Fibroblast of lung (primary cell): Measurements from ENCODE around the gene ACOT8. TPM values are rescaled to one million over a fixed set of nuclear protein-coding genes. Genes with fewer than 3 reads are reported as not detected.

Source experiments
- DNase-seq, 2 donors: peaks; one replicate each; pipeline versions ENCODE4 v3.0.0 to v3.0.0-alpha.2; 2010; ENCODE audit warnings: low read depth in 2 of 2
- H2AFZ ChIP-seq: 2 replicates; pipeline ENCODE4 v1.5.1; 2012; ENCODE audit warnings: low read length, control low read depth, inconsistent platforms
- H3K27ac ChIP-seq: 2 replicates; pipeline ENCODE4 v1.5.1; 2011; ENCODE audit warnings: low read length, control low read depth; ENCODE audit not compliant: insufficient read depth
- H3K27me3 ChIP-seq: 2 replicates; pipeline ENCODE4 v1.5.1; 2011; ENCODE audit warnings: mild to moderate bottlenecking, low read length; ENCODE audit not compliant: control insufficient read depth, insufficient read depth
- H3K36me3 ChIP-seq: 2 replicates; pipeline ENCODE4 v1.5.1; 2011; ENCODE audit warnings: low read length; ENCODE audit not compliant: control insufficient read depth, insufficient read depth
- H3K4me1 ChIP-seq: 2 replicates; pipeline ENCODE4 v1.5.1; 2011; ENCODE audit warnings: low read length; ENCODE audit not compliant: control insufficient read depth, insufficient read depth; ENCODE audit errors: extremely low read depth
- H3K4me2 ChIP-seq: 2 replicates; pipeline ENCODE4 v1.5.1; 2011; ENCODE audit warnings: low read length, control low read depth; ENCODE audit not compliant: insufficient read depth; ENCODE audit errors: extremely low read depth
- H3K4me3 ChIP-seq, 4 experiments: fragments of 200-600 bp in 1 of 4; sonication (generic) in 1 of 4; replicated peaks in 1 of 4; 2 replicates each; pipeline ENCODE4 v1.5.1; 2011 to 2016; ENCODE audit warnings: low read length in 4 of 4, low read depth in 3 of 4, mild to moderate bottlenecking in 3 of 4, control low read depth in 2 of 4, inconsistent platforms in 1 of 4, mixed read lengths in 1 of 4; ENCODE audit not compliant: insufficient read depth in 1 of 4; ENCODE audit errors: control extremely low read depth in 1 of 4
- H3K79me2 ChIP-seq: 2 replicates; pipeline ENCODE4 v1.5.1; 2012; ENCODE audit warnings: mild to moderate bottlenecking, low read length, inconsistent platforms; ENCODE audit not compliant: control insufficient read depth, insufficient read depth
- H3K9ac ChIP-seq: 2 replicates; pipeline ENCODE4 v1.5.1; 2011; ENCODE audit warnings: mild to moderate bottlenecking, low read length, control low read depth; ENCODE audit not compliant: insufficient read depth
- H3K9me3 ChIP-seq: 2 replicates; pipeline ENCODE4 v1.5.1; 2012; ENCODE audit warnings: low read depth, low read length; ENCODE audit not compliant: control insufficient read depth, insufficient read depth
- H4K20me1 ChIP-seq: 2 replicates; pipeline ENCODE4 v1.5.1; 2011; ENCODE audit warnings: low read length; ENCODE audit not compliant: control insufficient read depth, insufficient read depth; ENCODE audit errors: extremely low read depth
- CTCF ChIP-seq, 2 donors: IDR thresholded peaks in 1 of 2; conservative IDR thresholded peaks in 1 of 2; 1 replicate in 1 of 2; 2 replicates in 1 of 2; pipeline ENCODE4 v1.5.1; 2011 to 2012; ENCODE audit warnings: low read length in 2 of 2, control low read depth in 1 of 2, inconsistent platforms in 1 of 2, low read depth in 1 of 2, mild to moderate bottlenecking in 1 of 2
- EZH2 ChIP-seq: IDR thresholded peaks from 2 replicates; pipeline ENCODE4 v1.5.1; 2012; ENCODE audit warnings: low read length, control low read depth, mild to moderate bottlenecking; ENCODE audit errors: missing control alignments
- polyA plus RNA-seq, 2 donors: library from polyadenylated mRNA; depleted of rRNA in 1 of 2; stranded (reverse) in 1 of 2; unstranded in 1 of 2; fragments of >200 nt; gene quantifications; 2 replicates each; pipeline ENCODE4 v1.2.1, GENCODE V29; 2011 to 2012; ENCODE audit warnings: missing spikeins in 1 of 2
- total RNA-seq: library from RNA; depleted of rRNA; stranded (reverse); fragments of >200 nt; gene quantifications from 2 replicates; pipeline ENCODE4 v1.2.1, GENCODE V29; 2014

ACOT8 gene
- total and polyA plus RNA-seq, 2 donors (not counting 1 experiment from before 2014, with no cell fraction given), result 18.0 to 44.4 TPM

- no peak overlapping the region for H3K4me2 ChIP-seq
- H3K4me1 ChIP-seq, result peaks cover 8% of the 10 kb centered on the region
- no peak overlapping the region for H3K27ac ChIP-seq
- H3K27me3 ChIP-seq, result no peaks in the 10 kb centered on the region
- peak overlapping the region in 1 of 4 experiments; percentile 7 for H3K4me3 ChIP-seq
- DNase-seq, result no peak
- peaks cover 25% of the 10 kb centered on the region for H3K36me3 ChIP-seq
- H3K9ac ChIP-seq, result no peak overlapping the region
- no peak overlapping the region for H2AFZ ChIP-seq
- no peaks in the 10 kb centered on the region for H3K9me3 ChIP-seq
- H3K79me2 ChIP-seq, result peaks cover 11% of the 10 kb centered on the region
- H4K20me1 ChIP-seq, result no peaks in the 10 kb centered on the region
- TF ChIP-seq EZH2 (no peak), CTCF (conservative IDR thresholded peaks at IDR 0.05 in 1 of 2, IDR thresholded peaks at IDR 0.05 in 1 of 2; ENCODE audit: low read depth in 1 of 2, low read length in 2 of 2) (no peak)
Measured at GRCh38 chr20:45893831-45894230, 36.6 kb upstream of the ACOT8 start.

- Histone ChIP-seq H3K4me2 (peak overlapping the region; percentile 13), H3K4me1 (peaks cover 8% of the 10 kb centered on the region), H3K9me3 (no peaks in the 10 kb centered on the region), H3K36me3 (peaks cover 25% of the 10 kb centered on the region), H3K27ac (peak overlapping the region; percentile 10), H3K79me2 (peaks cover 11% of the 10 kb centered on the region), H3K9ac (no peak overlapping the region), H3K27me3 (no peaks in the 10 kb centered on the region), H2AFZ (no peak overlapping the region), H4K20me1 (no peaks in the 10 kb centered on the region), H3K4me3 (peak overlapping the region in 2 of 4 experiments; percentile 77 to 91)
- TF ChIP-seq EZH2 (no peak), CTCF (conservative IDR thresholded peaks at IDR 0.05 in 1 of 2, IDR thresholded peaks at IDR 0.05 in 1 of 2; ENCODE audit: low read depth in 1 of 2, low read length in 2 of 2) (no peak)
- no peak for DNase-seq
Measured at GRCh38 chr20:45892828-45893500, 35.8 kb upstream of the ACOT8 start.

DNA sequence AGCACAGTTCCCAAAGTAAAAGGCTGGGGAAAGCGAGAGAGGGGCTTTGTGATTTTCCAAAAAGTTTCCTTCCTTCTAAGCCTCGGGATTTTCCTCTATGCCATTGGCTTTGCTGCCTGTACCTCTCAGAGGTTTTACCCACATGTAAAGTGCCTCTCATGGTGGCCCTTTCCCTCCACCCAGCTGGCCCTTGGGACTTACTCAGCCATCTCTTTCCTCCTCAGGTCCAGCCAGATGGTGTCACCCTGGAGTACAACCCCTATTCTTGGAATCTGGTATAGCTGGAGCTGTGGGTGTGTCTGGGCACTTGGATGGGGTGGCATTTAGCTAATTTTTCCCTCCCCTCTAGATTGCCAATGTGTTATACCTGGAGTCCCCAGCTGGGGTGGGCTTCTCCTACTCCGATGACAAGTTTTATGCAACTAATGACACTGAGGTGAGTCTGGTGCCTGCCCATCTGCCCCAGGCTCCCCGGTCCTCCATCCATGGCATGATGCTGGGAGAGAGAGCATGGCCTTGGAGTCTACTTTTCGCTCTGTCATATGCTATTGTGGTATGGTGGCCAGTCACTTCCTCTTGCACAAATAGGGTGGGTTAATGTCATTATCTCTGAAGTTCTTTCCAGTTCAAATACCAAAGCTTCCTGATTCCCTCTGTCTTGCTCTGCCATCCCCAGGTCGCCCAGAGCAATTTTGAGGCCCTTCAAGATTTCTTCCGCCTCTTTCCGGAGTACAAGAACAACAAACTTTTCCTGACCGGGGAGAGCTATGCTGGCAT is 35.0 kb upstream of the ACOT8 start:
- no peaks in the 10 kb centered on the region for H3K27me3 ChIP-seq
- H4K20me1 ChIP-seq, result no peaks in the 10 kb centered on the region
- DNase-seq, result peak in 1 of 2 donors; percentile 57
- peaks cover 22% of the 10 kb centered on the region for H3K36me3 ChIP-seq
- peaks cover 11% of the 10 kb centered on the region for H3K79me2 ChIP-seq
- H3K4me1 ChIP-seq, result peaks cover 8% of the 10 kb centered on the region
- peak overlapping the region; percentile 76 for H3K9ac ChIP-seq
- H3K27ac ChIP-seq, result no peak overlapping the region
- no peak overlapping the region for H2AFZ ChIP-seq
- no peaks in the 10 kb centered on the region for H3K9me3 ChIP-seq
- peak in 1 of 2 donors; percentile 28 for TF ChIP-seq CTCF (conservative IDR thresholded peaks at IDR 0.05 in 1 of 2, IDR thresholded peaks at IDR 0.05 in 1 of 2; ENCODE audit: low read depth in 1 of 2, low read length in 2 of 2)
- TF ChIP-seq EZH2, result no peak
- peak overlapping the region; percentile 77 to 97 (median 84) for H3K4me3 ChIP-seq
- H3K4me2 ChIP-seq, result peak overlapping the region; percentile 74
